ENCODE measurements around the gene HMGCS1. TPM values are rescaled to one million over a fixed set of nuclear protein-coding genes. Genes with fewer than 3 reads are reported as not detected.
A peak's percentile ranks its signal among the peaks of the same experiment; 100 is the strongest.
"Not testable (repeated sequence)": the region's sequence is repeated elsewhere in the genome, so short reads cannot be mapped to it uniquely, and the experiment has no call there.

Gene HMGCS1
- 98.2 TPM for total RNA-seq (ENCODE audit: insufficient read depth, low replicate concordance)

- DNase-seq (ENCODE audit: low spot score): peak; percentile 100
Measured at GRCh38 chr5:43313035-43313853, at the start of gene HMGCS1. HMGCS1 (minus strand) TSS chr5:43313412; CDS start chr5:43298965, 14,447 bp downstream.

- DNase-seq (ENCODE audit: low spot score): no peak
Measured at GRCh38 chr5:43358726-43359125, 45.5 kb upstream of the HMGCS1 start.

- DNase-seq (ENCODE audit: low spot score): no peak
Measured at GRCh38 chr5:43358301-43358700, 45.1 kb upstream of the HMGCS1 start.

- no peak for DNase-seq (ENCODE audit: low spot score)
Measured at GRCh38 chr5:43357878-43358281, 44.7 kb upstream of the HMGCS1 start.

- no peak for DNase-seq (ENCODE audit: low spot score)
Measured at GRCh38 chr5:43357067-43357466, 43.9 kb upstream of the HMGCS1 start.

- DNase-seq (ENCODE audit: low spot score): peak; percentile 17
Measured at GRCh38 chr5:43354774-43355173, 41.6 kb upstream of the HMGCS1 start.

GRCh38 chr5:43353668-43354067 lies 40.5 kb upstream of the HMGCS1 start:
- DNase-seq (ENCODE audit: low spot score): no peak

GRCh38 chr5:43352915-43353314 lies 39.7 kb upstream of the HMGCS1 start:
- no peak for DNase-seq (ENCODE audit: low spot score)

GRCh38 chr5:43352131-43352530 lies 38.9 kb upstream of the HMGCS1 start:
- no peak for DNase-seq (ENCODE audit: low spot score)

GRCh38 chr5:43348861-43349363 lies 35.7 kb upstream of the HMGCS1 start:
- DNase-seq (ENCODE audit: low spot score): no peak

- DNase-seq (ENCODE audit: low spot score): no peak
Measured at GRCh38 chr5:43348207-43348606, 35.0 kb upstream of the HMGCS1 start.

- no peak for DNase-seq (ENCODE audit: low spot score)
Measured at GRCh38 chr5:43338862-43339261, 25.6 kb upstream of the HMGCS1 start.

- no peak for DNase-seq (ENCODE audit: low spot score)
Measured at GRCh38 chr5:43336159-43336558, 22.9 kb upstream of the HMGCS1 start.

- no peak for DNase-seq (ENCODE audit: low spot score)
Measured at GRCh38 chr5:43335681-43336080, 22.5 kb upstream of the HMGCS1 start.

GRCh38 chr5:43332401-43332800 lies 19.2 kb upstream of the HMGCS1 start:
- no peak for DNase-seq (ENCODE audit: low spot score)

GRCh38 chr5:43325624-43326023 lies 12.4 kb upstream of the HMGCS1 start:
- DNase-seq (ENCODE audit: low spot score): not testable (repeated sequence)

GRCh38 chr5:43323488-43323887 lies 10.3 kb upstream of the HMGCS1 start:
- DNase-seq (ENCODE audit: low spot score): not testable (repeated sequence)

GRCh38 chr5:43320846-43321245 lies 7.6 kb upstream of the HMGCS1 start:
- DNase-seq (ENCODE audit: low spot score): no peak

- DNase-seq (ENCODE audit: low spot score): no peak
Measured at GRCh38 chr5:43316421-43316820, 3.2 kb upstream of the HMGCS1 start.

GRCh38 chr5:43315682-43316081 lies 2.5 kb upstream of the HMGCS1 start:
- DNase-seq (ENCODE audit: low spot score): no peak

- DNase-seq (ENCODE audit: low spot score): no peak
Measured at GRCh38 chr5:43315263-43315662, 2.1 kb upstream of the HMGCS1 start.

- DNase-seq (ENCODE audit: low spot score): no peak
Measured at GRCh38 chr5:43314724-43315123, 1.5 kb upstream of the HMGCS1 start.

- DNase-seq (ENCODE audit: low spot score): no peak
Measured at GRCh38 chr5:43313854-43314457, 744 bp upstream of the HMGCS1 start.
